Left lung (tissue), 10 donors: ENCODE measurements around the gene OR8G5. TPM values are rescaled to one million over a fixed set of nuclear protein-coding genes. Genes with fewer than 3 reads are reported as not detected.
"Not testable (repeated sequence)": the region's sequence is repeated elsewhere in the genome, so short reads cannot be mapped to it uniquely, and the experiment has no call there.

ENCODE experiments used
- ATAC-seq: fragments of 200-7000 bp; cut with Tn5 transposase; one replicate; pipeline ENCODE4 v1.9.1; 2020; ENCODE audit warnings: moderate library complexity
- DNase-seq, 4 donors: peaks; one replicate each; pipeline ENCODE4 v3.0.0-alpha.2; 2013 to 2020
- H3K27ac ChIP-seq, 2 donors: fragments of 200-600 bp; sonication (generic) in 1 of 2; one replicate each; pipeline versions ENCODE4 v1.5.0 to v1.8.0; 2020 to 2021
- H3K27me3 ChIP-seq, 2 donors: fragments of 200-600 bp; sonication (generic) in 1 of 2; one replicate each; pipeline versions ENCODE4 v1.5.0 to v1.8.0; 2020 to 2021
- H3K36me3 ChIP-seq, 2 donors: fragments of 200-600 bp; sonication (generic) in 1 of 2; one replicate each; pipeline versions ENCODE4 v1.5.0 to v1.8.0; 2020 to 2021
- H3K4me1 ChIP-seq, 2 donors: fragments of 200-600 bp; one replicate each; pipeline ENCODE4 v1.8.0; 2021
- H3K4me3 ChIP-seq, 2 donors: fragments of 200-600 bp; sonication (generic) in 1 of 2; one replicate each; pipeline versions ENCODE4 v1.5.0 to v1.8.0; 2020 to 2021; ENCODE audit warnings: mild to moderate bottlenecking in 1 of 2
- H3K9me3 ChIP-seq, 2 donors: fragments of 200-600 bp; sonication (generic) in 1 of 2; one replicate each; pipeline versions ENCODE4 v1.5.0 to v1.8.0; 2020 to 2021
- intact Hi-C, 2 donors: fragments of 100-400 bp; cut with DNase I; formaldehyde crosslinking; loops; one replicate each; pipeline versions ENCODE4 v1.11.2 to v1.14.2; 2022
- polyA plus RNA-seq, 6 donors: library from polyadenylated mRNA; unstranded; fragments of 120-200 nt; gene quantifications; one replicate each; pipeline ENCODE4 v1.2.1, GENCODE V29; 2013; ENCODE audit not compliant: insufficient read length in 6 of 6
- total RNA-seq, 2 donors: library from RNA; stranded (reverse); fragmentation: NEBNext Ultra II Directional; extraction: Animal tissue kit (Norgen Biotek cat#: 25700); gene quantifications; one replicate each; pipeline ENCODE4 v1.2.1, GENCODE V29; 2021
- TF ChIP-seq, protein P1 (sequence below), 2 donors: fragments of 200-600 bp; sonication (generic) in 1 of 2; IDR thresholded peaks; one replicate each; pipeline versions ENCODE4 v1.5.0 to v1.8.0; 2021; ENCODE audit warnings: antibody characterized with exemption in 2 of 2
- donor health status: DM: no; HTN: yes; CAD: no.
- donor health status: DM: no; HTN: no; CAD: no.

OR8G5 gene
- total and polyA plus RNA-seq, 8 donors: not detected

- Histone ChIP-seq H3K4me3 (no peak overlapping the region), H3K27ac (no peak overlapping the region), H3K4me1 (no peaks in the 10 kb centered on the region), H3K27me3 (no peaks in the 10 kb centered on the region), H3K36me3 (no peaks in the 10 kb centered on the region), H3K9me3 (no peaks in the 10 kb centered on the region)
- no peak for ATAC-seq
- DNase-seq: no peak
- intact Hi-C loops: no loop called here
- TF ChIP-seq, protein P1, sequence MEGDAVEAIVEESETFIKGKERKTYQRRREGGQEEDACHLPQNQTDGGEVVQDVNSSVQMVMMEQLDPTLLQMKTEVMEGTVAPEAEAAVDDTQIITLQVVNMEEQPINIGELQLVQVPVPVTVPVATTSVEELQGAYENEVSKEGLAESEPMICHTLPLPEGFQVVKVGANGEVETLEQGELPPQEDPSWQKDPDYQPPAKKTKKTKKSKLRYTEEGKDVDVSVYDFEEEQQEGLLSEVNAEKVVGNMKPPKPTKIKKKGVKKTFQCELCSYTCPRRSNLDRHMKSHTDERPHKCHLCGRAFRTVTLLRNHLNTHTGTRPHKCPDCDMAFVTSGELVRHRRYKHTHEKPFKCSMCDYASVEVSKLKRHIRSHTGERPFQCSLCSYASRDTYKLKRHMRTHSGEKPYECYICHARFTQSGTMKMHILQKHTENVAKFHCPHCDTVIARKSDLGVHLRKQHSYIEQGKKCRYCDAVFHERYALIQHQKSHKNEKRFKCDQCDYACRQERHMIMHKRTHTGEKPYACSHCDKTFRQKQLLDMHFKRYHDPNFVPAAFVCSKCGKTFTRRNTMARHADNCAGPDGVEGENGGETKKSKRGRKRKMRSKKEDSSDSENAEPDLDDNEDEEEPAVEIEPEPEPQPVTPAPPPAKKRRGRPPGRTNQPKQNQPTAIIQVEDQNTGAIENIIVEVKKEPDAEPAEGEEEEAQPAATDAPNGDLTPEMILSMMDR (IDR thresholded peaks at IDR 0.05): no peak
Measured at GRCh38 chr11:124238512-124238911, 17.7 kb upstream of the OR8G5 start.

DNA sequence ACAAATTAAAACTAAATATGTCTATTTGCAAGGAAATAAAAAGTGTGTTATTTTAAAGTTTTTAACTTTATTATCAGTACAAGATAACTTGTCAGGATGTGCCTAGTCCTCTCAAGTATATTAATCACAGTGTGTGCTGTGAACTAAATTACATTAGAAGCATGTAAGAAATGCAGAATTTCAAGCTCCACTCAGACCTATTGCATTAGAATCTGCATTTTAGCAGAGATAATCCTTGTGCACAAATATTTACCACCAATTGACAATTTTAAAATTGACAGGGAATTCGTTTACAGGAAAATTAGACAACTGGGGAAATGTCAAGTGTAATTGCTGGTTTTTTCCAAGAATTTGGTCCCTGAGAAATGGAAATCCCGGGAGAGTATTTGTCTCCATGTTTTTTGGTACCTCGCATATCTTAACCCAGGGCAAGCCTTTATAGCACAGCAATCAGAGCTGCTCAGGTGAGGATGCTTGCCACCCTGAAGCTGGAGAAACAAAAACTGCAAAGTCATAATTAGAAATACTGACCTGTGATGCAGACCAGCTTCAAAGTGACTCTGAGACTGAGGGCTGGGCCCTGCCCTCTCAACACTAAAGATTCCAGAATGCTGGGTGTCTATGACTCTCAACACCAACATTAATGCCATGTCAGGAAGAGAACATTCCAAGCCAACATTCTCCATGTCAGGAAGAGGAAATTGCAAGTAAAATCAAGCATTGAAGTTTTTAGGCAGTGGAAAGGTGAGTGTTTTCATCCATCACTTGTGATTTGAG is 15.4 kb upstream of the OR8G5 start, which contains the start of gene OR8G1:
Gene OR8G1, plus strand, starts transcription at position 475 of the 777 bp plus-strand sequence. CDS start 8,581 bp downstream, outside the sequence.
- no peaks in the 10 kb centered on the region for H3K9me3 ChIP-seq
- H3K4me1 ChIP-seq: no peaks in the 10 kb centered on the region
- TF ChIP-seq, protein P1 (IDR thresholded peaks at IDR 0.05): no peak
- no peaks in the 10 kb centered on the region for H3K36me3 ChIP-seq
- no peak within 1 kb of the TSS for H3K27ac ChIP-seq
- H3K4me3 ChIP-seq: no peak within 1 kb of the TSS
- intact Hi-C loops: no loop called here
- H3K27me3 ChIP-seq: no peaks in the 10 kb centered on the region
- DNase-seq: no peak
- no peak for ATAC-seq

DNA sequence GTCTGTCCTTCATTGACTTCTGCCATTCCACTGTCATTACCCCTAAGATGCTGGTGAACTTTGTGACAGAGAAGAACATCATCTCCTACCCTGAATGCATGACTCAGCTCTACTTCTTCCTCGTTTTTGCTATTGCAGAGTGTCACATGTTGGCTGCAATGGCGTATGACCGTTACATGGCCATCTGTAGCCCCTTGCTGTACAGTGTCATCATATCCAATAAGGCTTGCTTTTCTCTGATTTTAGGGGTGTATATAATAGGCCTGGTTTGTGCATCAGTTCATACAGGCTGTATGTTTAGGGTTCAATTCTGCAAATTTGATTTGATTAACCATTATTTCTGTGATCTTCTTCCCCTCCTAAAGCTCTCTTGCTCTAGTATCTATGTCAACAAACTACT is 6.3 kb upstream of the OR8G5 start:
- H3K27me3 ChIP-seq, ATAC-seq, H3K9me3 ChIP-seq, H3K4me1 ChIP-seq, DNase-seq, H3K4me3 ChIP-seq, H3K27ac ChIP-seq, H3K36me3 ChIP-seq, intact Hi-C loops: not testable (repeated sequence)

- H3K4me3 ChIP-seq, H3K27me3 ChIP-seq, H3K4me1 ChIP-seq, H3K9me3 ChIP-seq, intact Hi-C loops, H3K36me3 ChIP-seq, H3K27ac ChIP-seq: not testable (repeated sequence)
- peak; percentile 34 for ATAC-seq
- peak in 1 of 4 donors; percentile 35 for DNase-seq
Measured at GRCh38 chr11:124265041-124265440, 8.9 kb downstream of the OR8G5 start.

DNA sequence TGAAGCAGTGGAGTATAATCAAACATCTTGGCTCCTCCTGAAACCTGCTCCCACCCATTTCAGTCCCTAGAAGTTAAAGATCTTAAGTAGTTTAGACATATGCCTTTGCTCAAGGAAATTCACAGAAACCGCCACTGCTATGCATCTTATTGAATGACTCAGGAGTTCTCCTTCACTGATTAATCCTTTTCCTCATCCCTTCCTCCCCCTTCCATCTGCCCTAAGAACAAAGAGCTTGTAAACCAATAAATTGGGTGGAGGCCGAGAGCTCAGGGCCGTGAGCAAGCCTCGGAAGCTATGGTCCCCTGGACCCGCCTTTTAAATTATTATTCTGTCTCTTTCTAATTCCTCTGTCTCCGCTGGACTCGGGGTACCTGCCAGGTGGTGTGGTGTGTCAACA is 14.7 kb downstream of the OR8G5 start:
- intact Hi-C loops, H3K27ac ChIP-seq, H3K4me3 ChIP-seq, ATAC-seq, H3K36me3 ChIP-seq, H3K4me1 ChIP-seq, DNase-seq, H3K9me3 ChIP-seq, H3K27me3 ChIP-seq: not testable (repeated sequence)

- DNase-seq (no peak), ATAC-seq (no peak)
- H3K4me1 ChIP-seq: no peaks in the 10 kb centered on the region
- no peaks in the 10 kb centered on the region for H3K36me3 ChIP-seq
- no peak overlapping the region for H3K27ac ChIP-seq
- H3K27me3 ChIP-seq: no peaks in the 10 kb centered on the region
- TF ChIP-seq, protein P1 (IDR thresholded peaks at IDR 0.05): no peak
- intact Hi-C loops: no loop called here
- H3K4me3 ChIP-seq: no peak overlapping the region
- no peaks in the 10 kb centered on the region for H3K9me3 ChIP-seq
Measured at GRCh38 chr11:124274000-124274399, 17.8 kb downstream of the OR8G5 start.

DNA sequence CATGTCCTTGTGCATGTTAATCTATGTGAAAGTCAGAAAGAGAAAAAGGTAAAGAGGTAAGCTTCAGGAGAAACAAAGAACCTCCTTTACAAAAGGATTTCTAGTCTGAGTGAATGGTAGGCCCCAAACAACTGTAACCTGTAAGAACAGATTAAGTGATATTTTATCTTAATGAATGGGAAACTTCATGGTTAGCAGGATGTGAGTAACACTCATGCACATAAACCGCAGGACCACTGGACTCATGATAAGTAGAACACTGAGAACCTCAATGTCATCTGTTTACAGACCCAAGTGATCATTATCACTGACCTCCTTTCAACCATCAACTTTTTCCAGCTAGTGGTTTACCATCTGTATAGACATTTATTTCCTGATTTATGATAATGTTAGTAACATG is 19.9 kb downstream of the OR8G5 start:
- Histone ChIP-seq H3K4me3 (no peak overlapping the region), H3K9me3 (no peaks in the 10 kb centered on the region), H3K27ac (no peak overlapping the region), H3K4me1 (no peaks in the 10 kb centered on the region), H3K36me3 (no peaks in the 10 kb centered on the region), H3K27me3 (no peaks in the 10 kb centered on the region)
- TF ChIP-seq, protein P1 (IDR thresholded peaks at IDR 0.05): no peak
- DNase-seq: no peak
- intact Hi-C loops: no loop called here
- ATAC-seq: peak; percentile 49
